GM23338 (cell line): ENCODE results near the gene COL25A1. TPM values are rescaled to one million over a fixed set of nuclear protein-coding genes. Genes with fewer than 3 reads are reported as not detected.

Experiments
- ATAC-seq: fragments of 200-7000 bp; cut with Tn5 transposase; 3 replicates; pipeline ENCODE4 v1.9.1; 2020
- DNase-seq: peaks from one replicate; pipeline ENCODE4 v3.0.0-alpha.2; 2015; ENCODE audit warnings: low spot score
- H2AFZ ChIP-seq: fragments of 200-600 bp; sonication (generic); 2 replicates; pipeline ENCODE4 v1.8.0; 2016; ENCODE audit warnings: antibody characterized with exemption, mild to moderate bottlenecking, moderate library complexity
- H3F3A ChIP-seq: fragments of 200-600 bp; sonication (generic); replicated peaks from 2 replicates; pipeline ENCODE4 v1.8.0; 2017; ENCODE audit warnings: antibody characterized with exemption, mixed run types, low read depth
- H3K27ac ChIP-seq: fragments of 200-600 bp; sonication (generic); 2 replicates; pipeline ENCODE4 v1.6.1; 2016; ENCODE audit warnings: low read depth
- H3K27me3 ChIP-seq: fragments of 200-600 bp; sonication (generic); 2 replicates; pipeline ENCODE4 v1.8.0; 2016; ENCODE audit warnings: mild to moderate bottlenecking, mixed run types, moderate library complexity; ENCODE audit not compliant: insufficient read depth
- H3K36me3 ChIP-seq: fragments of 200-600 bp; sonication (generic); 2 replicates; pipeline ENCODE4 v1.8.0; 2016; ENCODE audit warnings: mild to moderate bottlenecking; ENCODE audit not compliant: insufficient read depth
- H3K4me1 ChIP-seq: fragments of 200-600 bp; sonication (generic); 2 replicates; pipeline ENCODE4 v1.8.0; 2016; ENCODE audit warnings: mild to moderate bottlenecking, moderate library complexity; ENCODE audit not compliant: insufficient read depth
- H3K4me2 ChIP-seq: fragments of 200-600 bp; sonication (generic); 2 replicates; pipeline ENCODE4 v1.7.1; 2017; ENCODE audit warnings: mixed run types
- H3K4me3 ChIP-seq: fragments of 200-600 bp; sonication (generic); 2 replicates; pipeline ENCODE4 v1.6.1; 2016; ENCODE audit warnings: mixed run types
- H3K79me2 ChIP-seq: fragments of 200-600 bp; sonication (generic); replicated peaks from 2 replicates; pipeline ENCODE4 v1.8.0; 2017; ENCODE audit warnings: mild to moderate bottlenecking; ENCODE audit not compliant: insufficient read depth
- H3K9me2 ChIP-seq: fragments of 200-600 bp; sonication (generic); 2 replicates; pipeline ENCODE4 v1.8.0; 2017; ENCODE audit not compliant: insufficient read depth
- H4K20me1 ChIP-seq: fragments of 200-600 bp; sonication (generic); replicated peaks from 2 replicates; pipeline ENCODE4 v1.8.0; 2017; ENCODE audit warnings: mild to moderate bottlenecking; ENCODE audit not compliant: insufficient read depth
- H3K27ac Mint-ChIP-seq: 2 replicates; pipeline ENCODE4 v1.8.0; 2020; ENCODE audit warnings: inconsistent platforms, mild to moderate bottlenecking, moderate library complexity, mixed read lengths
- H3K27me3 Mint-ChIP-seq: 3 replicates; pipeline ENCODE4 v1.8.0; 2022; ENCODE audit warnings: low read depth, mild to moderate bottlenecking, moderate library complexity, mixed read lengths, inconsistent platforms; ENCODE audit not compliant: insufficient read depth, poor library complexity
- H3K36me3 Mint-ChIP-seq: 3 replicates; pipeline ENCODE4 v1.8.0; 2021; ENCODE audit warnings: low read depth, mild to moderate bottlenecking, inconsistent platforms, moderate library complexity, mixed read lengths
- H3K4me1 Mint-ChIP-seq: 3 replicates; pipeline ENCODE4 v1.8.0; 2020; ENCODE audit warnings: mild to moderate bottlenecking, inconsistent platforms, mixed read lengths
- H3K4me3 Mint-ChIP-seq: 3 replicates; pipeline ENCODE4 v1.8.0; 2021; ENCODE audit warnings: moderate library complexity, mild to moderate bottlenecking, inconsistent platforms, mixed read lengths
- H3K9me3 Mint-ChIP-seq: 3 replicates; pipeline ENCODE4 v1.8.0; 2020; ENCODE audit warnings: moderate library complexity, mild to moderate bottlenecking, inconsistent platforms, mixed read lengths
- CREB1 ChIP-seq: fragments of 250-450 bp; sonication (Bioruptor Pico); IDR thresholded peaks from 2 replicates; pipeline ENCODE4 v1.5.0; 2020; ENCODE audit warnings: low read depth, mild to moderate bottlenecking, moderate library complexity
- NANOG ChIP-seq: IDR thresholded peaks from 2 replicates; pipeline ENCODE4 v1.6.1; 2016; ENCODE audit warnings: antibody characterized with exemption, borderline replicate concordance
- POLR2AphosphoS5 ChIP-seq: IDR thresholded peaks from 2 replicates; pipeline ENCODE4 v1.6.1; 2016; ENCODE audit warnings: antibody characterized with exemption, low read depth
- REST ChIP-seq: IDR thresholded peaks from one replicate; pipeline ENCODE4 v1.6.1; 2018; ENCODE audit warnings: antibody characterized with exemption; ENCODE audit not compliant: unreplicated experiment
- ZNF114 ChIP-seq: fragments of 250-450 bp; sonication (Bioruptor Pico); IDR thresholded peaks from 2 replicates; pipeline ENCODE4 v1.5.0; 2020; ENCODE audit warnings: mild to moderate bottlenecking, moderate library complexity
- ZNF331 ChIP-seq: fragments of 250-450 bp; sonication (Bioruptor Pico); IDR thresholded peaks from 2 replicates; pipeline ENCODE4 v1.5.0; 2020; ENCODE audit warnings: low read depth, mild to moderate bottlenecking, moderate library complexity
- ZNF462 ChIP-seq: fragments of 250-450 bp; sonication (Bioruptor Pico); IDR thresholded peaks from 2 replicates; pipeline ENCODE4 v1.5.0; 2020; ENCODE audit warnings: mild to moderate bottlenecking, moderate library complexity
- polyA plus RNA-seq: library from polyadenylated mRNA; unstranded; fragments of >200 nt; fragmentation: Nextera tagmentation; extraction: Ambion mirVana; gene quantifications from 2 replicates; pipeline ENCODE4 v1.2.1, GENCODE V29; 2016
- total RNA-seq: library from RNA; depleted of rRNA; stranded (reverse); fragments of >200 nt; shearing (Covaris generic); gene quantifications from 2 replicates; pipeline ENCODE4 v1.2.3, GENCODE V29; 2014
- TF ChIP-seq, protein P1 (sequence below): IDR thresholded peaks from 2 replicates; pipeline ENCODE4 v1.6.1; 2016; ENCODE audit warnings: antibody characterized with exemption

COL25A1 gene
- total and polyA plus RNA-seq, 2 experiments from 2014 or later, result 3.9 to 5.6 TPM

DNA sequence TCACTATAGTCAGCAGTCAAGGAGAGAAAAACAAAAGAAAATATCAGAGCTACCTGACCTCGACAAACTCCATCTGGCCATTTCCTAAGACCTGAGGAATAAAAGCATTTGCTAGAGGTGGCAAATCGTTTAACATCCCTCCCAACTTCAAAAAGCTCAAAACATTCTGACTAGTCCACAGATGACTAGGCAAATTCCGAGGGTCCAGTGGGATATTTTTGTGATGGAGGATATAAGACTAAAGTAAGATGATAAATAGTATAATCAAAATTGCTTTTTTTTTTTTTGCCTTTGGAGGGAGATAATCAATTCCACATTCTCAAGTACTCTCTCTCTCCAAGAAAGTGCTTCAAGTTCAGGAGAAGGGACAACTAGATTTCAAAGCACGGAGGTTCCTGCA is 420.5 kb downstream of the COL25A1 start:
- Histone ChIP-seq H4K20me1 (no peaks in the 10 kb centered on the region), H3F3A (no peaks in the 10 kb centered on the region), H3K4me2 (no peak overlapping the region), H3K27me3 (no peaks in the 10 kb centered on the region), H3K4me3 (no peak overlapping the region), H3K27ac (no peak overlapping the region; the same call in 1 of the 2 replicates), H3K4me1 (peaks cover 28% of the 10 kb centered on the region), H2AFZ (no peak overlapping the region), H3K9me2 (no peaks in the 10 kb centered on the region), H3K79me2 (no peaks in the 10 kb centered on the region), H3K36me3 (no peaks in the 10 kb centered on the region)
- Mint-ChIP-seq H3K27me3 (no peaks in the 10 kb centered on the region), H3K9me3 (no peaks in the 10 kb centered on the region), H3K4me3 (no peak overlapping the region), H3K36me3 (no peaks in the 10 kb centered on the region), H3K27ac (peak overlapping the region; percentile 14; the same call in 1 of the 2 replicates), H3K4me1 (peaks cover 31% of the 10 kb centered on the region)
- TF ChIP-seq REST (no peak), POLR2AphosphoS5 (no peak), ZNF331 (no peak), NANOG (no peak)
- TF ChIP-seq, protein P1, sequence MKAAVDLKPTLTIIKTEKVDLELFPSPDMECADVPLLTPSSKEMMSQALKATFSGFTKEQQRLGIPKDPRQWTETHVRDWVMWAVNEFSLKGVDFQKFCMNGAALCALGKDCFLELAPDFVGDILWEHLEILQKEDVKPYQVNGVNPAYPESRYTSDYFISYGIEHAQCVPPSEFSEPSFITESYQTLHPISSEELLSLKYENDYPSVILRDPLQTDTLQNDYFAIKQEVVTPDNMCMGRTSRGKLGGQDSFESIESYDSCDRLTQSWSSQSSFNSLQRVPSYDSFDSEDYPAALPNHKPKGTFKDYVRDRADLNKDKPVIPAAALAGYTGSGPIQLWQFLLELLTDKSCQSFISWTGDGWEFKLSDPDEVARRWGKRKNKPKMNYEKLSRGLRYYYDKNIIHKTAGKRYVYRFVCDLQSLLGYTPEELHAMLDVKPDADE, result no peak
- ATAC-seq, result no peak
- DNase-seq, result no peak

GRCh38 chr4:108881190-108881589 is 421.3 kb downstream of the COL25A1 start:
- no peaks in the 10 kb centered on the region for H3F3A ChIP-seq
- H3K36me3 ChIP-seq, result no peaks in the 10 kb centered on the region
- no peak overlapping the region for H3K27ac Mint-ChIP-seq
- H3K27me3 Mint-ChIP-seq, result no peaks in the 10 kb centered on the region
- H3K9me3 Mint-ChIP-seq, result no peaks in the 10 kb centered on the region
- peaks cover 28% of the 10 kb centered on the region for H3K4me1 ChIP-seq
- H4K20me1 ChIP-seq, result no peaks in the 10 kb centered on the region
- H3K4me3 ChIP-seq, result no peak overlapping the region
- no peaks in the 10 kb centered on the region for H3K27me3 ChIP-seq
- peaks cover 34% of the 10 kb centered on the region for H3K4me1 Mint-ChIP-seq
- H3K4me3 Mint-ChIP-seq, result no peak overlapping the region
- no peaks in the 10 kb centered on the region for H3K36me3 Mint-ChIP-seq
- no peak overlapping the region for H3K4me2 ChIP-seq
- H3K79me2 ChIP-seq, result no peaks in the 10 kb centered on the region
- H2AFZ ChIP-seq, result no peak overlapping the region
- ATAC-seq, result no peak
- DNase-seq, result no peak
- H3K9me2 ChIP-seq, result no peaks in the 10 kb centered on the region
- H3K27ac ChIP-seq, result no peak overlapping the region
- TF ChIP-seq REST, result no peak
- no peak for TF ChIP-seq ZNF462 (CRISPR knock-in tag)
- no peak for TF ChIP-seq CREB1
- TF ChIP-seq ZNF114 (CRISPR knock-in tag), result no peak
